Measurements from ENCODE around the gene ZBTB32. TPM values are rescaled to one million over a fixed set of nuclear protein-coding genes. Genes with fewer than 3 reads are reported as not detected.

The ZBTB32 gene
- total RNA-seq, 2 donors from 2014 or later, result not detected

DNA sequence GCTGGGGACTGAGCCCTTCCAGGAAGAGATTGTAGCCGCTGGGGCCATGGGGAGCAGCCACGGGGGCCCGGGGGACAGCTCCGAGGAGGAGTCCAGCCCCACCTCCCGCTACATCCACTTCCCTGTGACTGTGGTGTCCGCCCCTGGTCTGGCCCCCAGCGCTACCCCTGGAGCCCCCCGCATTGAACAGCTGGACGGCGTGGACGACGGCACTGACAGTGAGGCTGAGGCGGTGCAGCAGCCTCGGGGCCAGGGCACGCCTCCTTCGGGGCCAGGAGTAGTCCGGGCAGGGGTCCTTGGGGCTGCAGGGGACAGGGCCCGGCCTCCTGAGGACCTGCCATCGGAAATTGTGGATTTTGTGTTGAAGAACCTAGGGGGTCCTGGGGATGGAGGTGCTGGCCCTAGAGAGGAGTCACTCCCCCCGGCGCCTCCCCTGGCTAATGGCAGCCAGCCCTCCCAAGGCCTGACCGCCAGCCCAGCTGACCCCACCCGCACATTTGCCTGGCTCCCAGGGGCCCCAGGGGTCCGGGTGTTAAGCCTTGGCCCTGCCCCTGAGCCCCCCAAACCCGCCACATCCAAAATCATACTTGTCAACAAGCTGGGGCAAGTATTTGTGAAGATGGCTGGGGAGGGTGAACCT lies 28.3 kb downstream of the ZBTB32 start:
- TF ChIP-seq, protein P1, sequence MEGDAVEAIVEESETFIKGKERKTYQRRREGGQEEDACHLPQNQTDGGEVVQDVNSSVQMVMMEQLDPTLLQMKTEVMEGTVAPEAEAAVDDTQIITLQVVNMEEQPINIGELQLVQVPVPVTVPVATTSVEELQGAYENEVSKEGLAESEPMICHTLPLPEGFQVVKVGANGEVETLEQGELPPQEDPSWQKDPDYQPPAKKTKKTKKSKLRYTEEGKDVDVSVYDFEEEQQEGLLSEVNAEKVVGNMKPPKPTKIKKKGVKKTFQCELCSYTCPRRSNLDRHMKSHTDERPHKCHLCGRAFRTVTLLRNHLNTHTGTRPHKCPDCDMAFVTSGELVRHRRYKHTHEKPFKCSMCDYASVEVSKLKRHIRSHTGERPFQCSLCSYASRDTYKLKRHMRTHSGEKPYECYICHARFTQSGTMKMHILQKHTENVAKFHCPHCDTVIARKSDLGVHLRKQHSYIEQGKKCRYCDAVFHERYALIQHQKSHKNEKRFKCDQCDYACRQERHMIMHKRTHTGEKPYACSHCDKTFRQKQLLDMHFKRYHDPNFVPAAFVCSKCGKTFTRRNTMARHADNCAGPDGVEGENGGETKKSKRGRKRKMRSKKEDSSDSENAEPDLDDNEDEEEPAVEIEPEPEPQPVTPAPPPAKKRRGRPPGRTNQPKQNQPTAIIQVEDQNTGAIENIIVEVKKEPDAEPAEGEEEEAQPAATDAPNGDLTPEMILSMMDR (conservative IDR thresholded peaks at IDR 0.05), result no peak
- Mint-ChIP-seq H3K27me3 (ENCODE audit: insufficient read depth) (no peaks in the 10 kb centered on the region), H3K36me3 (ENCODE audit: low read depth) (peaks cover 73% of the 10 kb centered on the region), H3K4me3 (no peak overlapping the region), H3K9me3 (no peaks in the 10 kb centered on the region), H3K27ac (no peak overlapping the region), H3K4me1 (no peaks in the 10 kb centered on the region)
- Histone ChIP-seq H3K27ac (ENCODE audit: low read depth, low read length) (no peak overlapping the region), H3K4me3 (ENCODE audit: low read length) (no peak overlapping the region), H3K27me3 (ENCODE audit: control insufficient read depth, insufficient read depth, low read length, poor library complexity, severe bottlenecking) (no peaks in the 10 kb centered on the region), H3K9me3 (ENCODE audit: control insufficient read depth, low read length) (no peaks in the 10 kb centered on the region), H3K9ac (ENCODE audit: extremely low read depth, low read length, poor library complexity, severe bottlenecking) (no peak overlapping the region), H3K4me1 (ENCODE audit: control insufficient read depth, insufficient read depth, low read length) (no peaks in the 10 kb centered on the region), H3K36me3 (ENCODE audit: control insufficient read depth, insufficient read depth, low read length) (peaks cover 72% of the 10 kb centered on the region)
- WGBS, 2 experiments (ENCODE audit: insufficient coverage in 1 of 2, insufficient read length in 1 of 2), result 92 to 95% methylated on average over 13 to 24 of the region's 25 CpGs
- DNase-seq, result no peak

DNA sequence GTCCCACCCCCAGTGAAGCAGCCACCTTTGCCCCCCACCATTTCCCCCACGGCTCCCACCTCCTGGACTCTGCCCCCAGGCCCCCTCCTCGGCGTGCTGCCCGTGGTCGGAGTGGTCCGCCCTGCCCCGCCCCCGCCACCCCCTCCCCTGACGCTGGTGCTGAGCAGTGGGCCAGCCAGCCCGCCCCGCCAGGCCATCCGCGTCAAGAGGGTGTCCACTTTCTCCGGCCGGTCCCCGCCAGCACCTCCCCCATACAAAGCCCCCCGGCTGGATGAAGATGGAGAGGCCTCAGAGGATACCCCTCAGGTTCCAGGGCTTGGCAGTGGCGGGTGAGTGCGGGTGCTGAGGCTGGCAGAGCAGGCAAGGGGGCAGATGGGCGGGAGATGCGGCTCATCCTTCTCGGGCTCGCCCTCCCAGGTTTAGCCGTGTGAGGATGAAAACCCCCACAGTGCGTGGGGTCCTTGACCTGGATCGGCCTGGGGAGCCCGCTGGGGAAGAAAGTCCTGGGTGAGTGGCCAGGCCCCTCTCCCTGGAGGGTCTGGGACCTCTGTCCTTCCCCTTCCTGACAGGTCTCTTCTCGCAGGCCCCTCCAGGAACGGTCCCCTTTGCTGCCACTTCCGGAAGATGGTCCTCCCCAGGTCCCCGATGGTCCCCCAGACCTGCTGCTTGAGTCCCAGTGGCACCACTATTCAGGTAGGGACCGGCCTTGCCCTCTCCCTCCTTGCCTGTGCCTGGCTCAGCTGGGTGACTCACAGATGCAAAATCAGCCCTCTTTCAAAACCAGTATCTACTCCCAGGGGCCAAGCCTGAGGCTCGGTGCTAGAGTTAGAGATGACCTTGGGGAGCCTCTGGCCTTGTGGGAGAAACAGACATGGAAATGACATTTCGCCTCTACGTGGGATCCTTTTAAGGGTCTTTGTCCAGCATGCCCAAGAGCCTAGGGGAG lies 29.1 kb downstream of the ZBTB32 start:
- no peak for DNase-seq
- TF ChIP-seq, protein P1 (conservative IDR thresholded peaks at IDR 0.05), result no peak
- WGBS, 2 experiments (ENCODE audit: insufficient coverage in 1 of 2, insufficient read length in 1 of 2), result 97 to 98% methylated on average over 15 to 32 of the region's 35 CpGs
- H3K36me3 ChIP-seq (ENCODE audit: control insufficient read depth, insufficient read depth, low read length), result peaks cover 75% of the 10 kb centered on the region
- Mint-ChIP-seq H3K4me1 (no peaks in the 10 kb centered on the region), H3K9me3 (no peaks in the 10 kb centered on the region), H3K36me3 (ENCODE audit: low read depth) (peaks cover 73% of the 10 kb centered on the region), H3K27ac (no peak overlapping the region), H3K27me3 (ENCODE audit: insufficient read depth) (no peaks in the 10 kb centered on the region), H3K4me3 (no peak overlapping the region)
- no peaks in the 10 kb centered on the region for H3K9me3 ChIP-seq (ENCODE audit: control insufficient read depth, low read length)
- no peak overlapping the region for H3K27ac ChIP-seq (ENCODE audit: low read depth, low read length)
- H3K9ac ChIP-seq (ENCODE audit: extremely low read depth, low read length, poor library complexity, severe bottlenecking), result no peak overlapping the region
- no peaks in the 10 kb centered on the region for H3K27me3 ChIP-seq (ENCODE audit: control insufficient read depth, insufficient read depth, low read length, poor library complexity, severe bottlenecking)
- H3K4me3 ChIP-seq (ENCODE audit: low read length), result no peak overlapping the region
- H3K4me1 ChIP-seq (ENCODE audit: control insufficient read depth, insufficient read depth, low read length), result no peaks in the 10 kb centered on the region

DNA sequence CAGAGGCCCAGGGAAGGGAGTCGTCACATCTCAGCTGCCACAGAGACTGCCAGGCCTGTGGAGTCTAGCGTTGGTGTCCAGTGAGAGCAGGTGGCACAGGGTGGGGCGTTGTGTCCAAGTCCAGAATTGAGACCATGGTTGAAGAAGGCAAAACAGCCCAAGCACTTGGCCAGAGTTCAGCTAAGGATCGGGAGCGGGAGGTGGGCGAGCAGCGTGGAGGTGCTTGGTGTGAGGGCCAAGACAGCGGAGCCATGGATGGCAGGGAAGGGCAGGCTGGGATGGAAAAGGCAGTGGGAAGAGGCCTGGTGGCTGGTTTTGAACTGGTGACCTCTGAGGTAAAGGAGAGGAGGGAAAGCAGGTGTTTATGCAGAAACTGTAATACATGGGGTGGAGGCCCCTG lies 29.9 kb downstream of the ZBTB32 start:
- H3K9me3 Mint-ChIP-seq, result no peaks in the 10 kb centered on the region
- no peaks in the 10 kb centered on the region for H3K9me3 ChIP-seq (ENCODE audit: control insufficient read depth, low read length)
- no peak overlapping the region for H3K27ac ChIP-seq (ENCODE audit: low read depth, low read length)
- no peak overlapping the region for H3K27ac Mint-ChIP-seq
- no peaks in the 10 kb centered on the region for H3K4me1 Mint-ChIP-seq
- peaks cover 69% of the 10 kb centered on the region for H3K36me3 Mint-ChIP-seq (ENCODE audit: low read depth)
- H3K27me3 ChIP-seq (ENCODE audit: control insufficient read depth, insufficient read depth, low read length, poor library complexity, severe bottlenecking), result no peaks in the 10 kb centered on the region
- no peak for DNase-seq
- no peaks in the 10 kb centered on the region for H3K27me3 Mint-ChIP-seq (ENCODE audit: insufficient read depth)
- no peak overlapping the region for H3K9ac ChIP-seq (ENCODE audit: extremely low read depth, low read length, poor library complexity, severe bottlenecking)
- H3K36me3 ChIP-seq (ENCODE audit: control insufficient read depth, insufficient read depth, low read length), result peaks cover 76% of the 10 kb centered on the region
- 95 to 97% methylated on average over 8 of the region's 8 CpGs for WGBS, 2 experiments (ENCODE audit: insufficient coverage in 1 of 2, insufficient read length in 1 of 2)
- TF ChIP-seq, protein P1 (conservative IDR thresholded peaks at IDR 0.05), result no peak
- no peaks in the 10 kb centered on the region for H3K4me1 ChIP-seq (ENCODE audit: control insufficient read depth, insufficient read depth, low read length)
- no peak overlapping the region for H3K4me3 Mint-ChIP-seq
- H3K4me3 ChIP-seq (ENCODE audit: low read length), result no peak overlapping the region
